NCI-H2227 (cell line): Measurements from ENCODE around the gene MKLN1.
"Not testable (repeated sequence)": the region's sequence is repeated elsewhere in the genome, so short reads cannot be mapped to it uniquely, and the experiment has no call there.

Source experiments
- DNase-seq: peaks from one replicate; lab custom pipeline; 2025; ENCODE audit not compliant: unreplicated experiment; lab: John Stamatoyannopoulos, UW

The MKLN1 gene

DNA sequence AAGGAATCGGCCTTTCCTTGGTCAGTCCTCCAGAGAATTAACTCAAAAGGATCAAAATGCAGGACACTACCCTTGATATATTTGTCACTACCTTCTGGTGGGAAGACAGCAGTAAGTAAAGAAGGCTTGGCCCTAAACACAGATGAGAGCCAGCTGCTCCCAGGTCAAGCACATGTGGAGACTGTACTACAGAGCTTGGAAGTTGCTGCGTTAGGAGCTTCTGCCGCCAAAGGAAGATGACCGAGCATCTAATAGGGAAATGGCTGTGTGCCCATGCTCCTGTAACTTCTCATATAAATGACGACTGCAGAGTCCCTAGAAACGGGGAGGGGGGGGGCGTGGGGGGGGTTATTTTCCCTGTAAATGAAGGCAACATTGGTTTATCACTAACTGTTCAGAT, 169.8 kb downstream of the MKLN1 start:
- no peak for DNase-seq

DNA sequence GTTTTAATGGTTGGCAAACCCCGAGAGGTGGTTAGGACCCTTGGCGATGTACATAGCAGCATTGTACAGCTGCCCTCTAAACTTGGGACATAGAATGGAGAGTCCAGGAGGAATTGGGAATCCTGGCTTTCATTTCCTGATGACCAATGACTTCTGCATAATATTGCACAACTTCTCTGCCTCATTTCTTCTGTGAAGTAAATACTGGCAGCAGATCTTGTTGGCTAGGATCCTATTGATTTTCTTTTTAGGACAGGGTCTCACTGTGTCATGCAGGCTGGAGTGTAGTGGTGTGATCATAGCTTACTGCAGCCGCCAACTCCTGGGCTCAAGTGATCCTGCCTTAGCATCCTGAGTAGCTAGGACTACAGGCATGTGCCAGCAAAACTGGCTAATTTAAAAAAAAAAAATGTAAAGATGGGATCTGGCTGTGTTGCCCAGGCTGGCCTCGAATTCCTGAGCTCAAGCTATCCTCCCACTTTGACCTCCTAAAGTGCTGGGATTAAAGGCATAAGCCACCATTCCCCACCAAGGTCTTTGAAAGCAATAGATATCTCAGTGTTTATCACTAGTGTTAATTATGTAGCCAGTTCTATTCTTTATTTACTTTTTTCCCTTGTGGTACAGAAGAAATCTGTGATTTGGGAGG, 170.7 kb downstream of the MKLN1 start:
- DNase-seq = no peak

GRCh38 chr7:131499801-131500200, 172.1 kb downstream of the MKLN1 start:
- no peak for DNase-seq

DNA sequence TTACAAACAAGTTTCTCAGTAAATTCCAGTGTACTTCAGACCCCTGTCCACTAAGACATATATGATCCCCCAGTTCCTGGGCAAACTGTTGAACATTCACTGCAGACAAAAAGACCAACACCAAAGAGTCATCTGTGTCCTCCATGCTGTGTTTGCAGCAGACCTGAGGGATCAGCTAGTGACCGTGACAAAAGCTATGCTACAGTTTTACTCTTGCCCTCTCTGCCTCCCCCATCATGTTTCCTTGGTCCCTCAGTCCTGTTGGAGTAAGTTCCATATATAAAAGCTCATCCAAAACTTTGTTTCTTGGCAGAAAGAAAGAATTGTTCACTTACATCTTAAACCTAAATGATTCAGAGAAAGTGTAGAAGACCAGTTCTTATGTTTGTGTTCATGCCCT, 172.7 kb downstream of the MKLN1 start:
- DNase-seq = no peak

DNA sequence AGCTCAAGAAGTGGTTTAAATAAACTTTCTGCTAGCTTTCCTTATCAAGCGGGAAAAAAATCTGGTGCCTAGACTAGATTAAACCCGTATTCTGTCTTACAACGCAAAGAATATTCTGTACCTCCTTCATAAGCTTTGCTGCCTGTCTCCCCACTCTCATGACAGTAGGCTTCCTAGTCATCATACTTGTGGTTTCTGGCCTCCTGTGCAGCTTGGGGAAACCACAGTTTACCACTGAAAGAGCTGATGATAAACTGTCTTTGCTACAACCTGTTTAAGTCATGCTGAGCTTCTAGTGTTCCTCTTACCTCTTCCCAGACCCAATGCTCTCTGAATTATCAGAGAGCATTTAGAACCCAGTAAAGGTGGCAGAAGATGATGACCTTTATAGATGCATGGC, 173.7 kb downstream of the MKLN1 start:
- DNase-seq = no peak

- DNase-seq = no peak
Observed at GRCh38 chr7:131501930-131502685, 174.4 kb downstream of the MKLN1 start.

DNA sequence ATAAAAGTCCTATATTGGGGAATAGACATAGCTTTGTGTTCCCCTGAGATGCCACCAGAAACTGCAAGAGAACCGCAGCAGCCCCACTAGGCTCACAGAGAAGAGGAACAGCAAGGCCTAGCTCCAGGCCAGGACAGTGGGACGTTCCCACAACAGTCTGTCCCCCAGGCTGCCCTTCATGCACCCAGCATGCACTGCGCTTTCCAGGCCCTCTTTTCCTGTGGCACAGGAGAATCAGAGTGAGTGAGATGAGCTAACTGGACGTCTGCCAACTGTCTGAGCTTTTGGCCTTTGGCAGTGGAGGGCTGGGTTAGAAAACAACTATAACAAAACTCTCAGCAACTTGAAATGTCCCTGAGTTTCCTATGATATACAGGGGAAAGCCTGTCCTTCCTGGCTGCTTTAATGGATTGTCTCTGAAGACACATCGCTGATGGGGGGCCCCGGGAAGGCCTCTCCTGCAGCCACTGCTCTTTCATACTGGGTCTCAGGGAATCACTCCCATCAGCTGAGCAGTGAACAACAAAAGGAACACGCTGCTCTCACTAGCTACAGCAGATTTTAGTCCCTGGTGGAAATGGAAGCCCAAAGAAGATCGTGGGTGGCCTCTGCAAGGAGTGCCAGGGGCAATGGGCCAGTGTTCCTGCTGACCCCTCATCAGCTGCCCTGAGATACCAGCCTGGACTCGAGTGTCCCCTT, 175.3 kb downstream of the MKLN1 start:
- peak; percentile 54 for DNase-seq

DNA sequence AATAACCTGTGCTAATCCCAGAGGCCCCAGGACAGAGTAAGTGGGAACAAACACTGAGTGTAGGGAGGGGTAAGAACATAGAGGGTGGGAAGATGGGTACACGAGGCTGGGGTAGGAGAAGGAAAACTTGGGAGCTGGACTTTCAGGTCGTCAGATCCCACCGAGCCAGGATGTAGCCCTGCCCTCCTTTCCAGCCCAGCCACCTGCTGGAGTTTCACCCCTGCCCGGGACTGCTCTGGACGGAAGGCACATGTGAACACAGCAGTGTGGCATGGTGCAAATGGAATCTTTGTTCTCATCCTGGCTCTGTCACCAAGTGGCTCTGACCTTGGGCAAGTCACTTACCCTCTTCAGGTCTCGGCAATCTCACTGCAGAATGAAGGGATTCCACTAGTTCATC, 176.0 kb downstream of the MKLN1 start:
- DNase-seq = no peak

DNA sequence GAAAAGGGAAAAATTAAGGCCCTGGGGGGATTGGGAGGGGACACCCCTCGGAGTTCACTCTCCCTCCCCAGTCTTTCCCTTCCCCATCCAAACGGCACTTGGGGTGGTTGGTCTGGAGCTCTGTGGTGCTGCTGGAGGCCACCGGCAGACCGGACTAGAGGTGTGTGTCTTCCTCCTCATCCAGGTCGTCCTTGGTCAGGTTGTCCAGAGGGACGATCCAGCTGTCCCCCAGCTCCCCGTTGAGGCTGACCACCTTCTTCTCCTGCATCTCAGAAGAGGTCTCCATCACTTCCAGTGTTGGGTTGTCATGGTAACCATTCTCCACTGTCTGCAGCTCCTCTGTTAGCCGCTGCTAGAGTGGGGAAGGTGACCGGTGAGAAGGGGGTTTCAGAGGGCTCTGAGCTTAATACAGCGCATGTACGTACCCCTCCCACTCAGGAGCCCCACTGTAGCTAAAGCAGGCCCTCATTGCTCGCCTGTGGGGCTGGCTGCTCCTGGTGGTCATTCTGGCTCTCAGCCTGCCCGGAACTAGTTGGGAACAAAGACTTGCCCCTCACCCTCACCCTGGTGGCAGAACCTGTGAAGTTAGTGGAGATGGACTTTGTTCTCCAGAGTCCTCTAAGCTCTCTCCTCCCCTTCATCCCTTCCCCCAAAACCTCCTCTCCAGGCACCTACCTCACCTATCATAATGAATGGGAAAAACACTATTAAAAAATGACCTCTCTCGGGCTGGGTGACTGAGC, 176.7 kb downstream of the MKLN1 start:
- DNase-seq = no peak

DNA sequence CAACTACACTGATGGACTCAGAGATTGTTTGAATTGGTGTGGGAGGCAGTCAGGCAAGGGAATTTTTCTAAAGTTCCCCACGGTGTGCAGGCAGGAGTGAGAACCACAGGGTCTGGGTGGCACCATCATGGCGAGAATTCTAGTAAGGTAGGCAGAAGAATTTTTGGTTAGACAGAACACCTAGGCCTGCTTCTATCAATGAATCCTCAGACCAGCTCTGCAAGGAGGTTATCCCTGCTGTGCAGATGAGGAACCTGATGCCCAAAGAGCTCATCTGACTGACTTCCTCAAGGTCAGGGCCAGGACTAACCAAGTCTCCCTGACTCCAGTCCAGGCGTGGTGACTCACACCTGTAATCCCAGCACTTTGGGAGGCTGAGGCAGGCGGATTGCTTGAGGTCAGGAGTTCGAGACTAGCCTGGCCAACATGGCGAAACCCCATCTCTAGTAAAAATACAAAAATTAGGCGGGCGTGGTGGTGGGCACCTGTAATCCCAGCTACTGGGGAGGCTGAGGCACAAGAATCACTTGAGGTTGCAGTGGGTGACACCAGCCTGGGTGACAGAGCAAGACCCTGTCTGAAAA, 177.5 kb downstream of the MKLN1 start:
- DNase-seq = not testable (repeated sequence)

GRCh38 chr7:131505636-131506557, 178.2 kb downstream of the MKLN1 start:
- no peak for DNase-seq

DNA sequence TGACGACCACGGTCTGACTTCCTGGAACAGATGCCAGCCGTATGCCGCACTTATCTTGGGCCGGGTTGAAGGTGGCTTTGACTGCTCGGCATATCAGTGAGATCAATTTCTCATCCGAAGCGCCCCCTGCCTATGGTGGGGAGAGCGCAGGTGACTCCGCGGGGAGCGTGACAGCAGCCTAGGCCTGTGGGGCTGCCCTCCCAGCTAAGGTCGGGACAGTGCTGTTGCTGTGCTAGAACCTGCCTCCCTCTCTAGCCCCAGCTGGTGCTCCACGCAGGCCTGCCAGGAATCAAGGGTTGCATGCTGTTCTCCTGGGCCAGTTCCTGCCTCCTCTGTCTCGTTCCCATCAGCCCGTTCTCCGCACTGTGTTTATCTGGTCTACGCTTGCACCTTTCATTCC, 178.9 kb downstream of the MKLN1 start:
- DNase-seq = no peak

DNA sequence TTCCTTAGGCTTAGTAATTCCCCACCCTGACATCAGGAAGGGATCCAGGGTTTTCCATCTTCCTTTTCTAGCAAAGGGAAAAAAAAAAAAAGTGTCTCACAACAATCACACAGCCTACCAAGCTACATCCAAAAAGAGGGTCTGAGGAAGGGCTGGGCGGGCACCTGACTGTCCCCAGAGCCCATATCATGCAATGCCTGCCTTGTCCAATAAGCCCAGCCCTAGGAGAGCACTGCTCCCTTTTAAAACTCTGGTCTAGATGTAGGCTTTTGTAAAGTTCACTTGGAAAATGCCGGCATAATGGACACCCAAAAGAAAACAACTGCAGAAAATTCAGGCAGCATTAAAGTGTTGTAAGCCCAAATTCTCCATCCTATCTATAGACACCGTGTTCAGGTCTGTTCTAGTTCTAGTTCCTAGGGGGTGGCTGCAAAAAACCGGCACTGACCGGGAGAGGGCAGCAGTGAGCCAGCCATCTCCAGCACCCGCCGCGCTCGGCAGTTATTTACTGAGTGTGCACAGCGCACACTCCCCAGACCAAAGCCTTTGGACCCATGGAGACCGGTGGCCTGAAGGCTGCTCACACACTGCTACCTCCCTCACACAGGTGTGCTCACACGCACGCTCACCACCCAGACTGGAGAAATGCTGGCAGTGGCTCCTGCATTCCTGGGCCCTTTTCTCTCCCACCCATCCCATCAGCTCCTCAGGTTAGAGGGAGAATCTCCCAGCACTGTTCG, 180.1 kb downstream of the MKLN1 start:
- DNase-seq = peak; percentile 86

DNA sequence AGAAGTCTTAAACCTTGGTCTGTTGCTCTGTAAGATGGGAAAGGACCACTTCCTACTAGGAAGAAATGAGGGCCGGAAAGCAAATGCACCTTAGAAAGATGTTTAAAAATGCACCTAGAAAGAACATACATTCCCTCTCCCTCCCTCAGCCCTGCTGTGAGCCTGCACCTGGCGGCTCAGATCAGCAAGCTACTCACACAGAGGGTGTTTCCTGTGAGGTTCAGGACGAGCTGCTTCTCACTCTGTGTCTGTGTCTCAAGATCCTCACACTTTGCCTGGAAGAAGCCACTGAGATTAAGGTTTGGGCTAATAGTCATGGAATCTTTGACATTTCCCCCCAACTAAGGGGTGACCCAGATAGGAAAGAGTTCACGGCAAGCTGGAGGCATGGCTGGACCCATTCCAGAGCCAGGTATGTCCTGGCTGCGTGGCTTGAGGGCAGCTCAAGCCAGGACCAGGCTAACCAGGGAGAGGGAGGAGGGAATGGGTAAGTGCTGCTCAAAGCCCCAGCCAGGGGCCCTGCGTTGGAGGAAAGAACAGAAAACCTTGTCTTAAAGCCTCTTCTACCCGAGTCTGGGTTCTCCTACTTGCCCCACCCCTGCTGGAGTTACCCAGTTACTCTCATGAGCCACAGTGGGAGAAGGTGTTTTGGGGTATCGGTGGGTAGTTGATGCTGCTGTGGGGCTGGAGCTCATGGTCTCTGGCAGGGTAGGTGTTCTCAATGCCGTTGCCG, 181.2 kb downstream of the MKLN1 start:
- no peak for DNase-seq

DNA sequence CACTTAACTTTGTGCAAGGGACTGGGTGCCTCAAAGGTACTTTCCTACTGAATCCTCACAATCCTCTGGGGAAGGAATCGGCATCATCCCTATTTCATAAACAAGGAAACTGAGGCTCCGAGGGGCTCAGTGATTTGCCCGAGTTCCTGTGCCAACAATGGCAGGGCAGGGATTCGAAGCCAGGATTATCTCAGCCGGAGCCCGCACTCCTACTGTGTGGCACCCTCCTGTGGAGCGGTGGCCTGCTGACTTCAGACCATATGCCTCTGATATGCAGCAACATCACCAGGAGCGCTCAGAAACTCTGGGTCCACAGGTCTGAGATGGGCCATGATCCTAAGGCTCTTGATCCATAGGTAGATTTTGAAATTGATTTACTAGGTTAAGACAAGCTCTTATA, 182.1 kb downstream of the MKLN1 start:
- DNase-seq = no peak

- DNase-seq = no peak
Observed at GRCh38 chr7:131511071-131511470, 183.4 kb downstream of the MKLN1 start.

DNA sequence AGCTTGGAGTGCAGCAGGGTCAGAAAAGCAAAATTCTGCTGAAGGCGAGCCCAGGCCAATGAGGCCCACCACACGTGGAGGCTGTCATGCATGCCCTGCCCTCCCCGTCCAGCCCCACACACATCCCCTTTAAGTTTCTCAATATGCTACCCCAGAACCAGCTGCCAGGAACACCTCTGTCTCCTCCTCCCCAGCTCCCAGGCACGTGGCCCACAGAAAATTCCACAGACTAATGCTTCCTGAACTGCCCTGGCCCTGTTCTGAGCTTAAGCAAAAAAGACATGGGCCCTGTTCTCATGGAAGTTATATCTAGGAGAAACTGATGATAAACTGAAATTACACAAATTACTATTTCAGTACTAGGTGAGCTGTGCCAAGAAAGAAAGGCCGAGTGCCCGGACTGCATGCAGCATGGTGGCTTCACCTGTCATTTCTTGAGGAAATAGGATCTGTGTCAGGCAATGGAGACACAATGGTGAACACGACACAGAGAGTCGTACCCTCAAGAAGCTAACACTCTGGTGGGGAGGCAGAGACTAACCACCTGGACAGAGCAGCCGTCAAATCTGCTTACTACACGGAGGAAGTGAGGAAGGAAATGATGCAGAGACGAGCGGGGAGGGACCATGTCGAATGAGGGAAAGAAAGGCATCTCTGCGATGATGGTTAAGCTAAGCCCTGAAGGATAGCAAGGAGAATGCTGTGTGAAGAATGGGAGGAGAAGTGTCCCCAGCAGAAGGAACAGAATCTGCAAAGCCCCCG, 184.3 kb downstream of the MKLN1 start:
- DNase-seq = no peak
